ENCODE data around the gene ARIH1.

Gene ARIH1

GRCh38 chr15:72488558-72488957, 14.4 kb downstream of the ARIH1 start:
- no peak for DNase-seq

- no peak for DNase-seq
Measured at GRCh38 chr15:72489943-72490554, 15.9 kb downstream of the ARIH1 start.

- DNase-seq = no peak
Measured at GRCh38 chr15:72491768-72492167, 17.6 kb downstream of the ARIH1 start.

- DNase-seq = no peak
Measured at GRCh38 chr15:72492733-72493132, 18.6 kb downstream of the ARIH1 start.

GRCh38 chr15:72493220-72493619, 19.1 kb downstream of the ARIH1 start:
- no peak for DNase-seq

- no peak for DNase-seq
Measured at GRCh38 chr15:72495007-72495406, 20.9 kb downstream of the ARIH1 start.

GRCh38 chr15:72496783-72497182, 22.7 kb downstream of the ARIH1 start:
- DNase-seq = no peak

GRCh38 chr15:72497402-72497801, 23.3 kb downstream of the ARIH1 start:
- DNase-seq = no peak

GRCh38 chr15:72502220-72502809, 28.2 kb downstream of the ARIH1 start:
- no peak for DNase-seq

- DNase-seq = no peak
Measured at GRCh38 chr15:72503147-72503546, 29.0 kb downstream of the ARIH1 start.

GRCh38 chr15:72507402-72508092, 33.4 kb downstream of the ARIH1 start:
- DNase-seq = no peak

- no peak for DNase-seq
Measured at GRCh38 chr15:72509484-72509883, 35.4 kb downstream of the ARIH1 start.

GRCh38 chr15:72511536-72511935, 37.4 kb downstream of the ARIH1 start:
- DNase-seq = no peak

GRCh38 chr15:72515591-72516389, 41.7 kb downstream of the ARIH1 start:
- no peak for DNase-seq

- no peak for DNase-seq
Measured at GRCh38 chr15:72516777-72517176, 42.6 kb downstream of the ARIH1 start.

GRCh38 chr15:72521682-72522081, 47.6 kb downstream of the ARIH1 start:
- DNase-seq = no peak

- no peak for DNase-seq
Measured at GRCh38 chr15:72532991-72533601, 59.0 kb downstream of the ARIH1 start.

GRCh38 chr15:72534523-72534922, 60.4 kb downstream of the ARIH1 start:
- no peak for DNase-seq

GRCh38 chr15:72535911-72536310, 61.8 kb downstream of the ARIH1 start:
- no peak for DNase-seq

GRCh38 chr15:72536506-72536905, 62.4 kb downstream of the ARIH1 start:
- no peak for DNase-seq

GRCh38 chr15:72538931-72539330, 64.8 kb downstream of the ARIH1 start:
- no peak for DNase-seq

- DNase-seq = no peak
Measured at GRCh38 chr15:72540606-72541237, 66.6 kb downstream of the ARIH1 start.

GRCh38 chr15:72541674-72542073, 67.5 kb downstream of the ARIH1 start:
- DNase-seq = no peak
